Natural killer cell (primary cell): ENCODE measurements around the gene STK24. TPM values are rescaled to one million over a fixed set of nuclear protein-coding genes. Genes with fewer than 3 reads are reported as not detected.

ENCODE experiments used
- ATAC-seq, 3 donors: fragments of 150-1000 bp in 2 of 3; fragments of 200-7000 bp in 1 of 3; cut with Tn5 transposase; 1 replicate in 1 of 3; 2 replicates in 2 of 3; pipeline ENCODE4 v1.10.0; 2021; ENCODE audit warnings: mild to moderate bottlenecking in 2 of 3, moderate library complexity in 2 of 3
- DNase-seq, 2 donors: peaks; one replicate each; pipeline versions ENCODE4 v3.0.0 to v3.0.0-alpha.2; 2013 to 2021; ENCODE audit warnings: mixed read lengths in 1 of 2
- H3K27ac ChIP-seq: one replicate; pipeline ENCODE4 v1.5.1; 2013; ENCODE audit warnings: mild to moderate bottlenecking, low read length
- H3K27me3 ChIP-seq: one replicate; pipeline ENCODE4 v1.6.1; 2013; ENCODE audit warnings: low read length; ENCODE audit not compliant: control insufficient read depth, insufficient read depth
- H3K36me3 ChIP-seq: one replicate; pipeline ENCODE4 v1.6.1; 2013; ENCODE audit warnings: low read length; ENCODE audit not compliant: control insufficient read depth, insufficient read depth
- H3K4me1 ChIP-seq: one replicate; pipeline ENCODE4 v1.6.1; 2013; ENCODE audit warnings: low read length; ENCODE audit not compliant: control insufficient read depth, insufficient read depth
- H3K4me3 ChIP-seq: one replicate; pipeline ENCODE4 v1.5.1; 2013; ENCODE audit warnings: low read length
- H3K9me3 ChIP-seq: one replicate; pipeline ENCODE4 v1.6.1; 2013; ENCODE audit warnings: low read length; ENCODE audit not compliant: control insufficient read depth, insufficient read depth
- H3K27ac Mint-ChIP-seq, 2 donors: one replicate each; pipeline ENCODE4 v1.8.0; 2022; ENCODE audit warnings: mild to moderate bottlenecking in 2 of 2, mixed read lengths in 2 of 2, moderate library complexity in 1 of 2
- H3K27me3 Mint-ChIP-seq, 2 donors: one replicate each; pipeline ENCODE4 v1.8.0; 2022; ENCODE audit warnings: low read depth in 2 of 2, mixed read lengths in 2 of 2
- H3K36me3 Mint-ChIP-seq: one replicate; pipeline ENCODE4 v1.8.0; 2022; ENCODE audit warnings: mixed read lengths
- H3K4me1 Mint-ChIP-seq, 2 donors: one replicate each; pipeline ENCODE4 v1.8.0; 2022; ENCODE audit warnings: mixed read lengths in 2 of 2
- H3K4me3 Mint-ChIP-seq: one replicate; pipeline ENCODE4 v1.8.0; 2022; ENCODE audit warnings: mild to moderate bottlenecking, moderate library complexity, mixed read lengths
- H3K9me3 Mint-ChIP-seq, 2 donors: one replicate each; pipeline ENCODE4 v1.8.0; 2022; ENCODE audit warnings: mixed read lengths in 2 of 2
- CTCF ChIP-seq: fragments of 200-600 bp; IDR thresholded peaks from one replicate; pipeline ENCODE4 v1.8.0; 2022; ENCODE audit warnings: antibody characterized with exemption
- WGBS: methylation state at CpG from one replicate; pipeline ENCODE4 v1.1.7; 2013; ENCODE audit warnings: missing lambda C conversion rate; ENCODE audit not compliant: insufficient coverage; 5-methylcytosine and 5-hydroxymethylcytosine counted together
- intact Hi-C: fragments of 100-400 bp; cut with micrococcal nuclease; formaldehyde crosslinking; loops from one replicate; pipeline ENCODE4 v1.14.2; 2022
- total RNA-seq, 4 donors: library from RNA; stranded (reverse); fragments of 120-200 nt in 1 of 4; gene quantifications; one replicate each; pipeline versions ENCODE4 v1.2.3 to v1.2.4, GENCODE V29; 2013 to 2022

The STK24 gene
- total RNA-seq, 3 donors from 2014 or later (not counting 1 experiment from before 2014, with no cell fraction given), result 64.5 to 78.4 (median 70.4) TPM

GRCh38 chr13:98411013-98411412 lies 165.9 kb downstream of the STK24 start:
- ATAC-seq (no peak), DNase-seq (no peak)
- Histone ChIP-seq H3K9me3 (no peaks in the 10 kb centered on the region), H3K27me3 (peaks cover 2% of the 10 kb centered on the region), H3K36me3 (no peaks in the 10 kb centered on the region), H3K4me1 (no peaks in the 10 kb centered on the region), H3K4me3 (no peak overlapping the region), H3K27ac (no peak overlapping the region)
- TF ChIP-seq CTCF, result no peak
- no peak overlapping the region for H3K4me3 Mint-ChIP-seq
- H3K27me3 Mint-ChIP-seq, result peaks cover 10 to 51% of the 10 kb centered on the region in 2 donors
- WGBS, result 81% methylated on average over 5 of the region's 5 CpGs
- no peak overlapping the region for H3K27ac Mint-ChIP-seq
- no peaks in the 10 kb centered on the region for H3K36me3 Mint-ChIP-seq
- peaks cover 6 to 10% of the 10 kb centered on the region in 2 donors for H3K4me1 Mint-ChIP-seq
- H3K9me3 Mint-ChIP-seq, result no peaks in the 10 kb centered on the region
- intact Hi-C loops, result no loop called here

GRCh38 chr13:98410612-98411011 lies 166.3 kb downstream of the STK24 start:
- ATAC-seq (no peak), DNase-seq (no peak)
- H3K9me3 Mint-ChIP-seq, result no peaks in the 10 kb centered on the region
- Histone ChIP-seq H3K27me3 (peaks cover 2% of the 10 kb centered on the region), H3K4me3 (no peak overlapping the region), H3K36me3 (no peaks in the 10 kb centered on the region), H3K27ac (no peak overlapping the region), H3K9me3 (no peaks in the 10 kb centered on the region), H3K4me1 (no peaks in the 10 kb centered on the region)
- H3K4me3 Mint-ChIP-seq, result no peak overlapping the region
- intact Hi-C loops, result no loop called here
- peaks cover 10 to 51% of the 10 kb centered on the region in 2 donors for H3K27me3 Mint-ChIP-seq
- no peak for TF ChIP-seq CTCF
- peaks cover 6 to 10% of the 10 kb centered on the region in 2 donors for H3K4me1 Mint-ChIP-seq
- H3K27ac Mint-ChIP-seq, result no peak overlapping the region
- WGBS, result 93% methylated on average over 10 of the region's 11 CpGs
- no peaks in the 10 kb centered on the region for H3K36me3 Mint-ChIP-seq

- Mint-ChIP-seq H3K36me3 (no peaks in the 10 kb centered on the region), H3K4me1 (peaks cover 6 to 10% of the 10 kb centered on the region in 2 donors), H3K27me3 (peaks cover 12 to 42% of the 10 kb centered on the region in 2 donors), H3K4me3 (no peak overlapping the region), H3K9me3 (no peaks in the 10 kb centered on the region), H3K27ac (no peak overlapping the region)
- ATAC-seq, result no peak
- Histone ChIP-seq H3K27ac (no peak overlapping the region), H3K4me3 (no peak overlapping the region), H3K27me3 (peaks cover 2% of the 10 kb centered on the region), H3K36me3 (no peaks in the 10 kb centered on the region), H3K4me1 (no peaks in the 10 kb centered on the region), H3K9me3 (no peaks in the 10 kb centered on the region)
- intact Hi-C loops, result no loop called here
- WGBS, result 93% methylated on average over 13 of the region's 13 CpGs
- no peak for TF ChIP-seq CTCF
- no peak for DNase-seq
Measured at GRCh38 chr13:98409281-98409680, 167.6 kb downstream of the STK24 start.

DNA sequence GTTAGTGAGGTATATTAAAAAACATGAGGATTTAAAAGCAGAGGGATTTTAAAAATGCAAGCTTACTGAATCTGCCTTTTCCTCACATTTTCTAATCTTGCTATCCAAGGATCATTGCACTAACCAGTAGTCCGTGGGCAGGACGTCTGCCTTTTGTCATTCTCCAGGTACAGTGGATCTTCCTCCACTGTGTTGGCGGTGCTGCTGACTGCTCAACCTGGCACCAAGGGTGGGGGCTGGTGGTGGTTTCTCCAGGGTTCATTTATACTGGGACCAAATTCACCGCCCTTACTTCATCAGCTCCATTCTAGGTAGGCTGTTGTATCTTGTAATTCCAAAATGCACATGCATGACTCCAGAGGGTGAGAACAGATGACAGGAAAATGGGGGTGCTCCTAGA lies 169.3 kb downstream of the STK24 start:
- H3K27ac ChIP-seq, result no peak overlapping the region
- ATAC-seq (no peak), DNase-seq (no peak)
- intact Hi-C loops, result no loop called here
- Mint-ChIP-seq H3K4me1 (peaks cover 6 to 10% of the 10 kb centered on the region in 2 donors), H3K27me3 (peaks cover 12 to 31% of the 10 kb centered on the region in 2 donors), H3K27ac (no peak overlapping the region), H3K36me3 (no peaks in the 10 kb centered on the region), H3K9me3 (no peaks in the 10 kb centered on the region), H3K4me3 (no peak overlapping the region)
- H3K4me1 ChIP-seq, result no peaks in the 10 kb centered on the region
- H3K27me3 ChIP-seq, result peaks cover 2% of the 10 kb centered on the region
- no peaks in the 10 kb centered on the region for H3K9me3 ChIP-seq
- TF ChIP-seq CTCF, result no peak
- no peak overlapping the region for H3K4me3 ChIP-seq
- no peaks in the 10 kb centered on the region for H3K36me3 ChIP-seq
- 93% methylated on average over 4 of the region's 4 CpGs for WGBS
